ENCODE measurements around the gene RNF141.

Gene RNF141

DNA sequence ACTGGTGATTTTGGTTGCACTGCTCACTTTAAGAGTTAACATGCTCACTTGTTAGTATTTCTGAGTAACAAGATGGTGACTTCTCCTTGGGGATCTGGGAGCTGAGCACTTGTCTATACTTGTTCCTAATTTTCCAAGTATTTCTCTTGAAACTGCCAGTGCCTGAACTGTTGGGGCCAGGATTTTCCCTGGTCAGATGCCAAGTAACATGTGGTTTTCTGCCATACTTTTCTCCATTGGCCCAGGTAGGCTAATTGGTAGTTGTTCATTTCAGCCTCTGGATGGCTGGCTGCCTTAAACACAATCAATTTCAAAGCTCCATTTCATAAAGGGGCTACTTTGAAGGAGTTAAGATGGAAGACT is 35.0 kb downstream of the RNF141 start:
- peak; percentile 93 for DNase-seq (ENCODE audit: low read depth)
- no peak for TF ChIP-seq CTCF (IDR thresholded peaks at IDR 0.05; ENCODE audit: insufficient read depth, low read depth, low read length, missing control alignments)
- no peak overlapping the region for H3K4me3 ChIP-seq (ENCODE audit: low read length)

DNA sequence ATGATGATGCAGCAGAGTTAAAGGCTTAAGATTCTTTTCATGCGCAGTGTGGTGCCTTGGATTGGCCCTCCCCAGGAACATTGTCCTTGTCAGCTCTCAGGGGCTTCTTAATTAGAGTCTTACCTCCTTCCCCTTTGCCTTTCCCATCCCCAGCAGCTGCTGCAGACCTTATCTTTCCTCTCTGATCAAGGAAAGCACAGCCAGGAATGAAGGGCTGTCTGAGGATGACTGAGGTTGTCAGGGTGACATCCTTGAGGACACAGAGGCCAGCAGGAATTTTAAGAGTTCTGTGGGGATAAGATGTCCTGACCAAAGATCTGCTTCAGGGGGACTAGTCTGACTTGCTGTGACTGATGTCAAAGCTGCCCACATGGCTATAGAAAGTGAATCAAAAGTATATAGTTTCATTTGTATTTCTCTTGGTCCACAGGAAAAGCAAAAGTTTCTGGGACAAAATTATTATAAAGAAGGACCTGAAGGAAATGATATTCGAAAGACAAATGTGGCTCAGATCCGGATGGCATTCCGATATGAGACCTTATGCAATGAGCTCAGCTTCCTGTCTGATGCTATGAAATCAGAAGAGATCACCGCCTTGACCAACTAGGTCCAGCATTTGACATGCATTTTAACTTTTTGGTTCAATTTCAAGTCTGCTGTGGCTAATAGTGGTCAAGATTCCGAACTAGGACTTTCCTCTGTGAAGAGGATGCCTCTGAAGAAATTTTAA is 35.5 kb downstream of the RNF141 start:
- no peak overlapping the region for H3K4me3 ChIP-seq (ENCODE audit: low read length)
- peak; percentile 53 for DNase-seq (ENCODE audit: low read depth)
- TF ChIP-seq CTCF (IDR thresholded peaks at IDR 0.05; ENCODE audit: insufficient read depth, low read depth, low read length, missing control alignments): no peak

GRCh38 chr11:10504490-10504889 is 36.5 kb downstream of the RNF141 start:
- TF ChIP-seq CTCF (IDR thresholded peaks at IDR 0.05; ENCODE audit: insufficient read depth, low read depth, low read length, missing control alignments): no peak
- H3K4me3 ChIP-seq (ENCODE audit: low read length): no peak overlapping the region
- no peak for DNase-seq (ENCODE audit: low read depth)

DNA sequence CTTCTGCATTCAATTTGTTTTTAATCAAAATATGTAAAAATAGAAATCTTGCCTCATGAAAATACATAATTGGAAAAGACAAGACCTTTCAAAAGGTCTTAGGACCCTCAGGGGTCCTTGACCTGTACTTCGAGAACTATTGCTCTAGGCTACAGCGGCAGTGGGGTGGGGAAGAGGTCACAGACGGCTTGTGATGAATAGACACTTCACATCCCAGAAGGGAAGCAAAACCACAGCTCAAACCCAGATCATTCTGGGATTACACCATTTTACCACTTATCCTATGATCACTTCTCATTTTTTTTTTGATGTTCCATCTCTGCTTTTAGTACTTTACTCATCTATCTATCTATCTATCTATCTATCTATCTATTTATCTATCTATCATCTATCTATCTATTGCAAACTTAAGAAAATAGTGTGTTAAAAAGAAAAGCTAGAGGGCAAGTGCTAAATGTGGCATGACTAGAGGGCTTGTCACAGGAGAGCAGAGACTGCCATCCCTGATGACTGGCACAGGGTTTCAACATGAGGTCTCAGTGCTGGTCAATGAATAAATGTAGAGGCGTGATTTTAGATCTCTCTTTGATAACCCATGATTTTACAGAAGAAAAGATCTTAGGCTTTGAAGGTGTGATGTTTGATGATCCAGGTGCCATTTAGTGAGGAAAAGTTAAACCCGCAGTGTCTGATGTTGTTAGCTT is 37.1 kb downstream of the RNF141 start:
- DNase-seq (ENCODE audit: low read depth): no peak
- no peak for TF ChIP-seq CTCF (IDR thresholded peaks at IDR 0.05; ENCODE audit: insufficient read depth, low read depth, low read length, missing control alignments)

GRCh38 chr11:10503221-10503620 is 37.8 kb downstream of the RNF141 start:
- H3K4me3 ChIP-seq (ENCODE audit: low read length): no peak overlapping the region
- no peak for TF ChIP-seq CTCF (IDR thresholded peaks at IDR 0.05; ENCODE audit: insufficient read depth, low read depth, low read length, missing control alignments)
- no peak for DNase-seq (ENCODE audit: low read depth)

More for the DNA sequence above, 37.1 kb downstream of the RNF141 start:
- no peak overlapping the region for H3K4me3 ChIP-seq (ENCODE audit: low read length)

DNA sequence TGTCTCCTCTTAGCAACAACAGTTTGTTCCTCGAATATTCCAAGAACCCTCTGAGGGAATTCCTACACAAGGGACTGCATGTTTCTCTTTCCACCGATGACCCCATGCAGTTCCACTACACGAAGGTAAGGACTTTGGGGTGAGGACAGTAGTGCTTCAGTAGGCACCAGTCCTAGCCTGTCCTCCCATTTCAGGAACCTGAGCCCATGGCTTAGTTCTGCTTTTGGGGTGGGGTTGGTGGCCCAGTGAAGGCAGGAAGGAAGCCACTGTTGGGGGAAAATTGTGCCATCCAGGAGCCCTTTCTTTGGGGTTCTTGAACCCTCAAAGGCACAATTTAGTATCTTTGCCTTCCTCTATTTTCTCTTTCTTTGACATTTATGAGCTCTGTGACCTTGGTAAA is 38.2 kb downstream of the RNF141 start:
- no peak for TF ChIP-seq CTCF (IDR thresholded peaks at IDR 0.05; ENCODE audit: insufficient read depth, low read depth, low read length, missing control alignments)
- H3K4me3 ChIP-seq (ENCODE audit: low read length): no peak overlapping the region
- DNase-seq (ENCODE audit: low read depth): no peak
